ENCODE measurements around the gene TMEM119.

TMEM119 gene

GRCh38 chr12:108542320-108542719, 55.6 kb downstream of the TMEM119 start:
- DNase-seq (ENCODE audit: extremely low read depth in 1 of 2, low read depth in 1 of 2) = no peak

Measured in activated CD8-positive, alpha-beta memory T cell treated with anti-CD3 and anti-CD28 coated beads for 1 hour (primary cell).